Mammary epithelial cell (primary cell): ENCODE data around the gene ANXA6.

ENCODE experiments used
- CTCF ChIP-seq, 2 donors: IDR thresholded peaks in 1 of 2; conservative IDR thresholded peaks in 1 of 2; 2 replicates each; pipeline ENCODE4 v1.5.1; 2011 to 2012; ENCODE audit warnings: inconsistent platforms in 2 of 2, low read length in 2 of 2, mild to moderate bottlenecking in 2 of 2, control low read depth in 1 of 2, low read depth in 1 of 2; ENCODE audit not compliant: insufficient read depth in 1 of 2; ENCODE audit errors: extremely low read depth in 1 of 2
- EZH2 ChIP-seq: IDR thresholded peaks from 2 replicates; pipeline ENCODE4 v1.6.1; 2012; ENCODE audit warnings: low read length, inconsistent platforms, borderline replicate concordance

- TF ChIP-seq CTCF (conservative IDR thresholded peaks at IDR 0.05 in 1 of 2, IDR thresholded peaks at IDR 0.05 in 1 of 2; ENCODE audit: extremely low read depth in 1 of 2, insufficient read depth in 1 of 2, low read depth in 1 of 2, low read length in 2 of 2) (no peak), EZH2 (no peak)
These were observed 4.3 kb downstream of the ANXA6 start for GRCh38 chr5:151153300-151153699.
